GM21576 (cell line): ENCODE measurements around the gene MUC3A.
"Not testable (repeated sequence)": the region's sequence is repeated elsewhere in the genome, so short reads cannot be mapped to it uniquely, and the experiment has no call there.

Experiments
- ATAC-seq: cut with Tn5 transposase; IDR thresholded peaks from one replicate; pipeline ENCODE4 v1.9.1; 2021; ENCODE audit warnings: mild to moderate bottlenecking, moderate library complexity; ENCODE audit not compliant: unreplicated experiment

MUC3A gene, protein sequence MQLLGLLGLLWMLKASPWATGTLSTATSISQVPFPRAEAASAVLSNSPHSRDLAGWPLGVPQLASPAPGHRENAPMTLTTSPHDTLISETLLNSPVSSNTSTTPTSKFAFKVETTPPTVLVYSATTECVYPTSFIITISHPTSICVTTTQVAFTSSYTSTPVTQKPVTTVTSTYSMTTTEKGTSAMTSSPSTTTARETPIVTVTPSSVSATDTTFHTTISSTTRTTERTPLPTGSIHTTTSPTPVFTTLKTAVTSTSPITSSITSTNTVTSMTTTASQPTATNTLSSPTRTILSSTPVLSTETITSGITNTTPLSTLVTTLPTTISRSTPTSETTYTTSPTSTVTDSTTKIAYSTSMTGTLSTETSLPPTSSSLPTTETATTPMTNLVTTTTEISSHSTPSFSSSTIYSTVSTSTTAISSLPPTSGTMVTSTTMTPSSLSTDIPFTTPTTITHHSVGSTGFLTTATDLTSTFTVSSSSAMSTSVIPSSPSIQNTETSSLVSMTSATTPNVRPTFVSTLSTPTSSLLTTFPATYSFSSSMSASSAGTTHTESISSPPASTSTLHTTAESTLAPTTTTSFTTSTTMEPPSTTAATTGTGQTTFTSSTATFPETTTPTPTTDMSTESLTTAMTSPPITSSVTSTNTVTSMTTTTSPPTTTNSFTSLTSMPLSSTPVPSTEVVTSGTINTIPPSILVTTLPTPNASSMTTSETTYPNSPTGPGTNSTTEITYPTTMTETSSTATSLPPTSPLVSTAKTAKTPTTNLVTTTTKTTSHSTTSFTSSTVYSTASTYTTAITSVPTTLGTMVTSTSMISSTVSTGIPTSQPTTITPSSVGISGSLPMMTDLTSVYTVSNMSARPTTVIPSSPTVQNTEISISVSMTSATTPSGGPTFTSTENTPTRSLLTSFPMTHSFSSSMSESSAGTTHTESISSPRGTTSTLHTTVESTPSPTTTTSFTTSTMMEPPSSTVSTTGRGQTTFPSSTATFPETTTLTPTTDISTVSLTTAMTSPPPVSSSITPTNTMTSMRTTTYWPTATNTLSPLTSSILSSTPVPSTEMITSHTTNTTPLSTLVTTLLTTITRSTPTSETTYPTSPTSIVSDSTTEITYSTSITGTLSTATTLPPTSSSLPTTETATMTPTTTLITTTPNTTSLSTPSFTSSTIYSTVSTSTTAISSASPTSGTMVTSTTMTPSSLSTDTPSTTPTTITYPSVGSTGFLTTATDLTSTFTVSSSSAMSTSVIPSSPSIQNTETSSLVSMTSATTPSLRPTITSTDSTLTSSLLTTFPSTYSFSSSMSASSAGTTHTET (N-terminal part only)

DNA sequence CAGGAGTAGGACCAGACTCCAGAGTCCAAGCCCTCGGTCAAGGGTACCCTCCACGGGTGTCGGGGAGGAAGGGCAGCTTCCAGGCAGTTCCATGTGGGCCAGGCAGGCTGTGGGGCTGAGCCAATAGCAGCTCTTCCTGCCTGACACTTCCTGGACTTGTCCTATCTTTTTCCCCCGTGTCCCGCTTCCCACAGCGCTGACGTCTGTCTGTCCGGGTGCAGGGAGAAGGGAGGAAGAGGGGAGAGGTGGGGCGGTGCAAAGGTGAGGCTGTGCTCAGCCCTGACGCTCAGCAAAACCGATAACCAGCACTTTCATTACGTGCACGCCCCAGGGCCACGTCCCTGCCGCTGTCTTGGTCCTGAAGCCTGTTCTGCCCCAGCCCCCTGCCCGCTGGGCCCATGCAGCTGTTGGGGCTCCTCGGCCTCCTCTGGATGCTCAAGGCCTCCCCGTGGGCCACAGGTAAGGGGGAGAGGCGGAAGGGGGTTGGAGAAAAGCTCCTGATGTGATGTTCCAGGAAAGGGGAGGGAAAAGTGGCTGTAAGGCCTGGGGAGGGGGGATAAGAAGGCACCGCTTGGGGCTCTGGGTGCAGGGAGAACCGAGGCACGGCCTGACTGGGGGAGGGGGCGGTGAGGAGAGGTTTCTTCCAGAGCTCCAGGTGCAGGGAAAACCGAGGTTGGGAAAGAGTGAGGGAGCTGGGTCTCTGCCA, at the start of gene MUC3A:
Gene MUC3A, plus strand, starts transcription at position 308 of the 706 bp plus-strand sequence. Its CDS starts 91 bp downstream, at position 399.
- no peak for ATAC-seq

DNA sequence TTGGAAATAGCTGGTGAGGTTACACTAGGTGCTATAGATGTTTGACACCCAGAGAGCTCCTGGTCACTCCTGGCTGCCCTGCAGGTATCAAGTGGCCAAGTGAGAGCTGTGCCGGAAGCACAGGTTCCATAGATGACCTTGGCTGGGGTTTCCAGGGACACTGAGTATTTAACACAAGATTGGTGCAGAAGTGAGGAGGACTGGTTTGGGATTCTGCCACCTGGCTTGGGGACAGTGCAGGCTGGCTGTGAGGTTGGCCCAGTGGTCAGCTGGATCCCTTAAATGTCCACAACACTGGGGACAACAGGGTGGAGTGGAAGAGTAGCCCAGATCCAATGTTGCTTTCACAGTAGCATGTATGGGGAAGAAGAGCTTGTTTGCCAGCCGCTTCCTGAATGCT, 48.4 kb upstream of the MUC3A start:
- no peak for ATAC-seq

DNA sequence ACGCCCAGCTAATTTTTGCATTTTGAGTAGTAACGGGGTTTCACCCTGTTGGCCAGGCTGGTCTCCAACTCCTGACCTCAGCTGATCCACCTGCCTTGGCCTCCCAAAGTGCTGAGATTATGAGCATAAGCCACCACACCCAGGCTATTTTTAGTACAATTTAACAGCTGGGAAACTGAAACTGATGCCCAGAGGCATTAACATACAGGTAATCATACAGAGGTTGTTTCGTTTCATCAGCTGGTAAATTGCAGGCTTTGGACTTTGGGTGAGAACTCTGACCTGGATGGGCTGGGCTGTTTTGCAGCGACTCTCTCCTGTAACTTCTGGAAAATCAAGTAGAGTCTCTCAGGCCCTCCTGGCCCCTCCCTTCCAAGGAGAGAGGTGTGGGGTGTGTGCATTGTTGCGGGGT, 47.4 kb upstream of the MUC3A start:
- no peak for ATAC-seq

DNA sequence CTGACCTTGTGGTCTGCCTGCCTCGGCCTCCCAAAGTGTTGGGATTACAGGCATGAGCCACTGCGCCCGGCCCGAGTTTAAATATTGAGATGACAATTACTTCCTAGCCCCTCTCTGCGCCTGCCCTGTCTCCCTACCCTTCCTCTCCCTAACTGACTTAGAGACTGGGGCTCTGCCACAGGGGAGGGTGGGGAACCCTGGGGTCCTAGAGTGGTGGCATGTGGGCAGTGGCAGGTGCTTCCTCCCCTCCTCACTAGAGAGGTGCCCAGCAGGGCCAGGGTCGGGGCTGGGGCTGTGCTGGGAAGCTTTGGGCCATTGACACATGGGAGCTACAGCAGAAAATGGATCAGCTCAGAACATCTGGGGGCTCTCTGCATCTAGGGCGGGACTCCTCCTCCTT, 46.7 kb upstream of the MUC3A start:
- ATAC-seq, result no peak

DNA sequence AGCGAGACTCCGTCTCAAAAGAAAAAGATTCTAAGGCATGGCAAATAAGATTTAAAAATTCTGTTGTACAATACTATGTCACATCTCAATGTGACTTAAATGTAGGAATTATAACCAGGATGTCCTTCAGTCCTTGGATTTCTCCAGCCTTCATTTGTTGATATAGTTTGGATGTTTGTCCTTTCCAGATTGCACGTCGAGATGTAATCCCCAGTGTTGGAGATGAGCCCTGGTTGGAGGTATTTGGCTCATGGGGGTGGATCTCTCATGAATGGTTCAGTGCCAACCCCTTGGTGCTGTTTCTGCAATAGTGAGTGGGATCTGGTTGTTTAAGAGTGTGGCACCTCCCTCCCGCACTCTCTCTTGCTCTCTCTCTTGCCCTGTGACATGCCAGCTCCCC, 40.8 kb upstream of the MUC3A start:
- no peak for ATAC-seq

DNA sequence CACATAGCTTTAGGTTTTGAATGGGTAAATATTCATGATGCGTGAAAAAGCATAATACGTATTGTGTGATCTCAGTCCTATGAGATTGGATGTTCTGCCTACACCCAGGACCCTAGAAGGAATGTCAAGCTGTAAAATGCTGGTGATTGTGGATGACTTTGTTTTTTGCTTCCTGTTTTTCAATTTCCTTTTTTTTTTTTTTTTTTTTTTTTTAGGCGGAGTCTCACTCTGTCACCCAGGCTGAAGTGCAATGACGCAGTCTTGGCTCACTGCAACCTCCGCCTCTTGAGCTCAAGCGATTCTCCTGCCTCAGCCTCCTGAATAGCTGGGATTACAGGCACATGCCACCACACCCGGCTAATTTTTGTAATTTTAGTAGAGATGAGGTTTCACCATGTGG, 38.9 kb upstream of the MUC3A start:
- not testable (repeated sequence) for ATAC-seq

DNA sequence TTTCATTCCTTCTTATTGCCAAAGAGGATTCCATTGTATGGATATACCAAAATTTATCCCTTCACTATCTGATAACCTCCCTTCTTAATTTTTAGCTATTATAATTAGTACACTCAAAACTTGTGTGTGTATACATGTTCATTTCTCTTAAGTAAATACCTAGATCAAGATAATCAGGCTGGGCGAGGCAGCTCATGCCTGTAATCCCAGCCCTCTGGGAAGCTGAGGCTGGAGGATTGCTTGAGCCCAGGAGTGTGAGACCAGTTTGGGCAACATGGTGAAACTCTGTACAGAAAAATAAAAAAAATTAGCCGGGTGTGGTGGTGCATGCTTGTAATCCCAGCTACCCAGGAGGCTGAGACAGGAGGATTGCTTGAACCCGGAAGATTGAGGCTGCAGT, 37.9 kb upstream of the MUC3A start:
- no peak for ATAC-seq

DNA sequence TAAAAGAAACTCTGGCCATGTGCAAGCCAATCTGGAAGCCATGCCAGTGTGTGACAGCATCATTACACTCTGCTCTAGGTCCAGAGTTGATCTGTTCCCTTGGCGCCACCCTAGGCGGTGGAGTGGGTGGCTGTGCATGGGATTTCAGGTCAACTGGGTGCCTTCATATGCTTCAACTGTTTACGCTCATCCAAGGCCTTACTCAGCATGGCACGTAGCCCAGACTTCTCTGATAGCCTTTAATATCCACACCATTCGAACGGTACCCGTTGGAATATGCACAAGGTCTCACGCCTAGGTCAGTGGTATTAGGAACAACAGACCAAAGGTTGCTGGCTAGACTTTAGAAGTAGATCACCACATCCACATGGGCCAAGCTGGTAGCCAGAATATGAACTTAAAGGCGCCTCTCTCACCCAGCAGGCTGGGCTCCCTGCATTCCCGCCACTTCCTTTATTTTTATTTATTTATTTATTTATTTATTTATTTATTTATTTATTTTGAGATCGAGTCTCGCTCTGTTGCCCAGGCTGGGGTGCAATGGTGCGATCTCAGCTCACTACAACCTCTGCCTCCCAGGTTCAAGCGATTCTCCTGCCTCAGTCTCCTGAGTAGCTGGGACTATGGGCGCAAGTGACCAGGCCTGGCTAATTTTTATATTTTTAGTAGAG, 35.0 kb upstream of the MUC3A start:
- ATAC-seq, result no peak

DNA sequence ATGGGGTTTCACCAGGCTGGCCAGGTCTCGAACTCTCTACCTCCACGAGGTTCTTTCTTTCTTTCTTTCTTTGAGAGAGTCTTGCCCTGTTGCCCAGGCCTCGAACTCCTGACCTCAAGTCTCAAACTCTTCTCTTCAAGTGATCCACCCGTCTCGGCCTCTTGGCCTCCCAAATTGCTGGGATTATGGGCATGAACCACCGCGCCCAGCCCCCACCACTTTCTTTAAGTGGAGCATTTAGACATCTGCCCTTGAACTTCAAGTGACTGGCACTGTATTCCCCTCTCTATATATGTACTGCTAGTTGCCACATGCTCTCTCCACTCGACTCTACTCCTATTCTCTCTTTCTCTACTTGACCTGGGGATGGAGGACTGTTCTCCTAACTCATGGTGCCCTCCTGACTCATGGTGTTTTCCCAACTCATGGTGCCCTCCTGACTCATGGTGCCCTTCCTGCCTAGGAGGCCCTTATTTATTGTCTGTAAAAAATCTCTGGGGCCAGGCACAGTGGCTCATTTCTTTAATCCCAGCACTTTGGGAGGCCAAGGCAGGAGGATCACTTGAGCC, 34.4 kb upstream of the MUC3A start:
- ATAC-seq, result no peak

DNA sequence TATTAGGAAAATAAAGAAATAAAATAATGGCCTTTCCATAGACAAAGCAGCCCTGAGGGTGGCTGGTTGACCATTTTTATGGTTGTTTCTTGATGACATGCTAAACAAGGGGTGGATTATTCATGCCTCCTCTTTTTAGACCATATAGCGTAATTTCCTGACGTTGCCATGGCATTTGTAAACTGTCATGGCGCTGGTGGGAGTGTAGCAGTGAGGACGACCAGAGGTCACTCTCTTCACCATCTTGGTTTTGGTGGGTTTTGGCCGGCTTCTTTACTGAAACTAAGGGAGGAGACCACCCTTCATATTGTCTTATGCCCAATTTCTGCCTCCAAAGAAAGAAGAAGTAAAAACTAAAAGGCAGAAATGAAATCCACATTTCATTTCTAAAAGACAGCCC, 30.0 kb upstream of the MUC3A start:
- ATAC-seq, result not testable (repeated sequence)

DNA sequence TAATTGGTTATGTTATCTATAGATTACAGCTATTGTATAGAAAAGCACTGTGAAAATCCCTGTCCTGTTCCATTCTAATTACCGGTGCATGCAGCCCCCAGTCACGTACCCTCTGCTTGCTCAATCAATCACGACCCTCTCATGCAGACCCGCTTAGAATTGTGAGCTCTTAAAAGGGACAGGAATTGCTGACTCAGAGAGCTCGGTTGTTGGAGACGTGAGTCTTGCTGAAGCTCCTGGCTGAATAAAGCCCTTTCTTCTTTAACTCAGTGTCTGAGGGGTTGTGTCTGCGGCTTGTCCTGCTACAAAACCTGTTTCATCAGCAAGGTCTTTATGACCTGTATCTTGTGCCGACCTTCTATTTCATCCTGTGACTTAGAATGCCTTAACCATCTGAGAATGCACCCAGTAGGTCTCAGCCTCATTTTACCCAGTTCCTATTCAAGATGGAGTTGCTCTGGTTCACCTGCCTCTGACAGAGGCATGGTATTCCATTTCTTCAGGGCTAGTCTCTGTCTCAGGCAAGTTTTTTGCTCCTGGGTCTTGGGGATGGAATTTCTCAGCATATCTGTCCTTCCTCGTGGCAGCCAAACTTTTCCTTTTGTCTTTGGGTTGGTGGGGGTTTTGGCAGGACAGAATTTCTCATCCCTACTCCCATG, 29.4 kb upstream of the MUC3A start:
- ATAC-seq, result not testable (repeated sequence)

DNA sequence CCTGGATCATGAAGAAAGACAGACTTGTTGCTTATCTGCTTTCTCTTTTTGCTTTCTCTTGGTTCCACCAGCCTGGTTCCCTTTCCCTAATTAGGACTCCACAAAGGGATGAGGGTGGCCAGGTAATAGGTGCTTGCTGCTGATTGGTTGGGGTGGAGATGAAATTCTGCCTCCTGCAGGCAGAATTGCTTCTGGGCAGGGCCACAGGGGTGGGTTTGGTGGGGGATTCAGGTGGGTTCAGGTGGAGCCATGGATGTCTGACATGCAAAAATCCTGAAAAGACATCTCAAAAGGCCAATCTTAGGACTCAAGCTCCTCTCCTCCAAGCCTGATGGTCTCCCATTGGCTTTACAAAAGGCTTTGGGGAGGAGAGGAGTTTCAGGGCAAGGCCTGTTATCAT, 28.3 kb upstream of the MUC3A start:
- no peak for ATAC-seq

DNA sequence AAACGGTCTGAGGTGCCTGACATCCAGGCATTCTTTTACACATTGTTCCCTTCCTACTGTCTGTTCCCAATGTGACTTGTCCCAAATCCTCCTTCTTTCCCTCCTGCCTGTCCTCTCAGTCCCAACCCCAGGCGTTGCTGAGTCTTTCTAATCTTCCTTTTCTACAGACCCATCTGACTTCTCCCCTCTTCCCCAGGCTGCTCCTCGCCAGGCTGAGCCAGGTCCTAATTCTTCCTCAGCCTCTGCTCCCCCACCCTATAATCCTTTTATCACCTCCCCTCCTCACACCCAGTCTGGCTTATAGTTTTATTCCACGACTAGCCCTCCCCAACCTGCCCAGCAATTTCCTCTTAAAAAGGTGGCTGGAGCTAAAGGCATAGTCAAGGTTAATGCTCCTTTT, 25.7 kb upstream of the MUC3A start:
- ATAC-seq, result not testable (repeated sequence)

DNA sequence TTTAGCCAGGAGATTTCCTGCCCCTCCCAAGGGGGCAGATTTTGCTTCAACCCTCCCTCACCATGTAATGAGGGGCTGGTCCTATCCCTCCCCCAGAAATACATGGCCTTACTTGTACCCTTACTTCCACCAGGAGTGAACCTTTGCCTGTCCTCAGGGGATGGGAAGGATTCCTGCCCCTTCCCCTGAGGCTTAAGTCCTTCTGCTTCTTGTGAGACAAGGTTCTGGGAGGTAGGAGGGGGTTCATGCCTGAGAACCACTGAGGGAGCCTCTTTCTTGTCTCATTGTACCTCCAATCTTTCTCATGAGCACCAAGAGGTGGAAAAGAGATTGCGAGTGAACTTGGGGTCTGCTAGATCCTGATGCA, 19.5 kb upstream of the MUC3A start:
- no peak for ATAC-seq

DNA sequence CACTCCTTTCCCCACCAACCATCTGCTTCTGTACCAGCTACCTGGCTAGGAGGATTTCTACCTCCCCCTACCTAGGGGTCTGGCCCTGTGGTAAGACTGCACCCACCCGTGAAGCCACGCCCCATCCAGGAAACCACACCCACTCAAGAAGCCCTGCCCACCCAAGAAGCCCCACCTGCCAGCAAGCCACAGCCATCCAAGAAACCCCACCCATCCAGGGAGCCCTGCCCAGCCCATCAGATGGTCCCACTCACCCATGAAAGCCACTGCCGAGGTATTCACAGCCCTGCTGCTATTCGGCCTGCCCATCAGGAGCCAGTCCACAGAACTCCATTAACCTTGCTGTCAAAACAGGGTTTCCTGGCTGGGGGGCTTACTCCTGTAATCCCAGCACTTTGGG, 15.6 kb upstream of the MUC3A start:
- no peak for ATAC-seq

DNA sequence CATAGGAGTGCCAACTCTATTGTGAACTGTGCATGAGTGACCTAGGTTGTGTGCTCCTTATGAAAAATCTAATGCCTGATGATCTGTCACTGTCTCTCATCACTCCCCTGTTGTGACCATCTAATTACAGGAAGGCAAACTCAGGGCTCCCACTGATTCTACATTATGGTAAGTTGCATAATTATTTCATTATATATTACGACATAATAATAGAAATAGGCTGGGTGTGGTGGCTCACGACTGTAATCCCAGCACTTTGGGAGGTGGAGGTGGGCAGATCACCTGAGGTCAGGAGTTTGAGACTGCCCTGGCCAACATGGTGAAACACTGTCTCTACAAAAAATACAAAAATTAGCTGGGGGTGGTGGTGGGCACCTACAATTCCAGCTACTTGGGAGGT, 14.0 kb upstream of the MUC3A start:
- ATAC-seq, result not testable (repeated sequence)

DNA sequence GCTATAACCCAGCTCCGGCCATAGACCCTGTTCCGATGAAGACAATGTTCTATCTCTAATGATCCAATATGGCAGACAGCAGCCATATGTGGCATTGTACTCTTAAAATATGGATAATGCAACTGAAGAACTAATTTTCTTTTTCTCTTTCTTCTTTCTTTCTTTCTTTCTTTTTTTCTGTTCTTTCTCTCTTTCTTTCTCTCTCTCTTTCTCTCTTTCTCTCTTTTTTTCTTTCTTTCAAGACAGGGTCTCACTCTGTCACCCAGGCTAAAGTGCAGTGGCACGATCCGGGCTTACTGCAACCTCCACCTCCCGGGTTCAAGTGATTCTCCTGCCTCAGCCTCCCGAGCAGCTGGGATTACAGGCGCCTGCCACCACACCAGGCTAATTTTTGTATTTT, 13.2 kb upstream of the MUC3A start:
- ATAC-seq, result not testable (repeated sequence)

DNA sequence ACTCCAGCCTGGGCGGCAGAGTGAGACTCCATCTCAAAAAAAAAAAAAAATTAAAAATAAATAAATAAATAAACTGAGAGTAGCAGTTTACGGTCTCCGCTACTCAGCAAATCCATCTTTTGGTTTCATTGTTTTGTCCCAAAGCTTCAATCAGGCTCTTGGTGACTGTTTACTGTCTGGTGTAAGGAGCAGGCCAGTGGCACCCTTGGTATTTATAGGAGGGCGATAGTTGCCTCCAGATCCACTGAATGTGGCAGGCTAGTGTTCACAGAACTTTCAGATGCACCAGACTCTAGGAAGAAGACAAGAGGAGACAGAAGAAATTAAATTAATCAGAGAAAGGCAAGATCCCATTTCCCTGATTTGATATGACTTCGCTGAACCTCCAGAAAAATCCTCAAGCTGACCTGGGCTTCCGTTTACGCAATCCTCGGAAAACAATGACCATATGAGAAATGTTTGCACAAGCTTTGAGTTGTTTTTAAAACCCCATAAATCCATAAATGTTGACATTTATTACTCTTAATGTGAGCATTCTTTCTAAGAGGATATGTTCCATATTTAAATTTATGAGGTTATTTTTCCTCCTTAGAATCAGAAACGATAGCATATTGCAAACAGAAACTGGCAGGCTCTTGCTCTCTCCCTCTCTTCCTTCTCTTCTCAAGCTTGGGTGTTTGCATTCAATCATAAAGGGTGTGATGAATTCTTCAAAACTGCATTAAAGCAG, 7.1 kb upstream of the MUC3A start:
- ATAC-seq, result no peak
